ENCODE data around the gene NCKAP5L.

GRCh38 chr12:49798248-49798647 lies 30.0 kb downstream of the NCKAP5L start:
- TF ChIP-seq CTCF (IDR thresholded peaks at IDR 0.05), result no peak
- no peak for TF ChIP-seq POLR2A (IDR thresholded peaks at IDR 0.05)
- TF ChIP-seq EP300 (IDR thresholded peaks at IDR 0.05), result no peak

Data from ovary (tissue), 3 donors.